GM12878 (cell line): ENCODE measurements around the gene SLC39A5. TPM values are rescaled to one million over a fixed set of nuclear protein-coding genes. Genes with fewer than 3 reads are reported as not detected.
"Not testable (repeated sequence)": the region's sequence is repeated elsewhere in the genome, so short reads cannot be mapped to it uniquely, and the experiment has no call there.

ENCODE experiments used
- ATAC-seq: fragments of 200-7000 bp; cut with Tn5 transposase; 3 replicates; pipeline ENCODE4 v1.9.1; 2020; ENCODE audit warnings: mild to moderate bottlenecking, moderate library complexity
- BruUV-seq: library from RNA; stranded (reverse); fragments of 400-500 nt; replicated peaks from 2 replicates; lab custom pipeline; 2021; lab: Mats Ljungman, UMichigan
- CTCF ChIA-PET: fragments of 300-600 bp; sonication (Branson Sonifier 250); formaldehyde crosslinking; extraction: SDS; loops from one replicate; lab custom pipeline; 2021; ENCODE audit warnings: inconsistent platforms; lab: Yijun Ruan, JAX
- POLR2A ChIA-PET: fragments of 350-600 bp; formaldehyde crosslinking; extraction: SDS; loops from one replicate; lab custom pipeline; 2021; ENCODE audit warnings: inconsistent platforms; lab: Charles Lee
- RAD21 ChIA-PET: fragments of 300-600 bp; sonication (Branson Sonifier 250); formaldehyde crosslinking; loops from one replicate; lab custom pipeline; 2023; ENCODE audit warnings: antibody characterized with exemption; ENCODE audit not compliant: unreplicated experiment; lab: Charles Lee
- SMC1A ChIA-PET: fragments of 300-600 bp; sonication (Branson Sonifier 250); formaldehyde crosslinking; loops from one replicate; lab custom pipeline; 2023; ENCODE audit not compliant: unreplicated experiment, uncharacterized antibody; lab: Charles Lee
- DNase-seq: peaks from one replicate; pipeline ENCODE4 v3.0.0-alpha.2; 2011; ENCODE audit warnings: low read depth, low spot score
- FAIRE-seq: peaks from 3 replicates; lab custom pipeline; 2011; peaks lifted over from hg19 to GRCh38; lab: Jason Lieb, UNC
- H2AFZ ChIP-seq: 2 replicates; pipeline ENCODE4 v1.6.0; 2011; ENCODE audit warnings: low read depth, low read length, control low read depth; ENCODE audit not compliant: control insufficient read depth
- H3K27ac ChIP-seq: 2 replicates; pipeline ENCODE4 v1.5.1; 2011; ENCODE audit warnings: control low read depth; ENCODE audit not compliant: control insufficient read depth, insufficient read depth
- H3K27me3 ChIP-seq, 2 experiments: replicated peaks in 1 of 2; 2 replicates each; pipeline versions ENCODE4 v1.6.0 to v1.6.1; 2011; ENCODE audit warnings: low read length in 1 of 2; ENCODE audit not compliant: control insufficient read depth in 2 of 2, insufficient read depth in 2 of 2
- H3K36me3 ChIP-seq, 2 experiments: 2 replicates each; pipeline ENCODE4 v1.5.1; 2011; ENCODE audit warnings: low read length in 1 of 2; ENCODE audit not compliant: control insufficient read depth in 2 of 2, insufficient read depth in 2 of 2
- H3K4me1 ChIP-seq: 2 replicates; pipeline ENCODE4 v1.6.1; 2011; ENCODE audit warnings: mild to moderate bottlenecking, low read length, moderate library complexity, mixed read lengths; ENCODE audit not compliant: control insufficient read depth, insufficient read depth
- H3K4me2 ChIP-seq: 2 replicates; pipeline ENCODE4 v1.6.0; 2011; ENCODE audit warnings: control low read depth; ENCODE audit not compliant: control insufficient read depth, insufficient read depth
- H3K4me3 ChIP-seq: fragments of 200-600 bp; sonication (generic); 2 replicates; pipeline ENCODE4 v1.5.1; 2016
- H3K79me2 ChIP-seq: 2 replicates; pipeline ENCODE4 v1.6.0; 2011; ENCODE audit warnings: low read length; ENCODE audit not compliant: control insufficient read depth, insufficient read depth
- H3K9ac ChIP-seq: 2 replicates; pipeline ENCODE4 v1.8.0; 2011; ENCODE audit warnings: low read length, control low read depth, mixed read lengths; ENCODE audit not compliant: control insufficient read depth, insufficient read depth
- H3K9me3 ChIP-seq: replicated peaks from 3 replicates; pipeline ENCODE4 v1.5.1; 2011; ENCODE audit warnings: mild to moderate bottlenecking, low read length; ENCODE audit not compliant: control insufficient read depth, insufficient read depth
- H4K20me1 ChIP-seq: 2 replicates; pipeline ENCODE4 v1.6.0; 2011; ENCODE audit not compliant: control insufficient read depth, insufficient read depth
- BCL11A ChIP-seq: IDR thresholded peaks from 2 replicates; pipeline ENCODE4 v1.6.1; 2011; ENCODE audit warnings: low read depth, low read length
- EZH2 ChIP-seq: IDR thresholded peaks from 2 replicates; pipeline ENCODE4 v1.6.1; 2012; ENCODE audit warnings: low read depth, mild to moderate bottlenecking, control low read depth, inconsistent platforms, low read length, borderline replicate concordance; ENCODE audit not compliant: control insufficient read depth
- IKZF1 ChIP-seq: fragments of 450-650 bp; conservative IDR thresholded peaks from 2 replicates; pipeline ENCODE4 v1.6.1; 2017; ENCODE audit warnings: antibody characterized with exemption, mild to moderate bottlenecking
- RFX5 ChIP-seq: IDR thresholded peaks from 2 replicates; pipeline ENCODE4 v1.6.1; 2011; ENCODE audit warnings: low read depth, low read length, improper control_type of control experiment
- SMAD5 ChIP-seq: IDR thresholded peaks from 2 replicates; pipeline ENCODE4 v1.6.1; 2016; ENCODE audit warnings: antibody characterized with exemption, low read depth
- SUZ12 ChIP-seq: fragments of 200-600 bp; sonication (generic); IDR thresholded peaks from one replicate; pipeline ENCODE4 v1.6.1; 2018; ENCODE audit warnings: antibody characterized with exemption, mild to moderate bottlenecking; ENCODE audit not compliant: unreplicated experiment
- TCF7 ChIP-seq: IDR thresholded peaks from 2 replicates; pipeline ENCODE4 v1.6.1; 2014; ENCODE audit warnings: antibody characterized with exemption, borderline replicate concordance
- WGBS: methylation state at CpG from one replicate; pipeline ENCODE4 v1.1.6; 2016; ENCODE audit warnings: low lambda C conversion rate; ENCODE audit not compliant: insufficient replicate concordance, insufficient coverage; ENCODE audit errors: missing lambda C conversion rate; 5-methylcytosine and 5-hydroxymethylcytosine counted together
- in situ Hi-C: fragments of 300-500 bp; cut with MboI; formaldehyde crosslinking; loops from 9 replicates; pipeline ENCODE4 v1.14.3; 2018; ENCODE audit warnings: mixed read lengths
- intact Hi-C: fragments of 100-400 bp; cut with micrococcal nuclease; formaldehyde crosslinking; loops from one replicate; pipeline ENCODE4 v1.14.2; 2022; ENCODE audit not compliant: unreplicated experiment
- polyA plus RNA-seq, 11 experiments: library from polyadenylated mRNA; depleted of rRNA in 4 of 11; unstranded in 6 of 11; stranded (reverse) in 5 of 11; fragments of >200 nt; fragmentation: Nextera tagmentation in 4 of 11; fragmentation: Illumina TruSeq in 1 of 11; extraction: Ambion mirVana in 4 of 11; extraction: Trizol in 1 of 11; gene quantifications; 1 replicate in 1 of 11; 2 replicates in 10 of 11; pipeline versions ENCODE4 v1.2.1 to v1.2.3, GENCODE V29; 2011 to 2016; ENCODE audit warnings: inconsistent platforms in 2 of 11, missing spikeins in 2 of 11, low read depth in 1 of 11
- total RNA-seq, 4 experiments: library from RNA; depleted of rRNA in 3 of 4; stranded (reverse); fragments of >200 nt in 3 of 4; fragmentation: Illumina TruSeq in 1 of 4; extraction: Trizol in 1 of 4; gene quantifications; 2 replicates each; pipeline versions ENCODE4 v1.2.1 to v1.2.3, GENCODE V29; 2013 to 2021

SLC39A5 gene
- total and polyA plus RNA-seq, 10 of the 15 experiments (the other 5 are each of a cell fraction or from before 2014, with no cell fraction given): 0.15 to 0.56 (median 0.15) TPM; not detected in 7

GRCh38 chr12:56282579-56282978 is 52.7 kb downstream of the SLC39A5 start:
- intact Hi-C loops: no loop called here
- SMC1A ChIA-PET: interaction anchor here (0.6 to 0.9 kb wide), 2 partner anchors 13 to 126 kb away, joined by 3 to 4 read pairs; no protein-coding TSS in a partner anchor
- POLR2A ChIA-PET: no interaction called here

GRCh38 chr12:56284263-56284662 is 54.4 kb downstream of the SLC39A5 start:
- H3K79me2 ChIP-seq, H3K4me3 ChIP-seq, H3K9me3 ChIP-seq, DNase-seq, intact Hi-C loops, H3K27me3 ChIP-seq, H3K27ac ChIP-seq, FAIRE-seq, H3K4me2 ChIP-seq, in situ Hi-C loops, H2AFZ ChIP-seq, H4K20me1 ChIP-seq, H3K9ac ChIP-seq, BruUV-seq, ATAC-seq, H3K4me1 ChIP-seq: not testable (repeated sequence)
- CTCF ChIA-PET: interaction anchor here (0.6 kb wide), 1 partner anchor 1302 kb away, joined by 4 read pairs; no protein-coding TSS in a partner anchor
- H3K36me3 ChIP-seq: peaks cover 7 to 24% of the 10 kb centered on the region in 2 experiments
- WGBS: 67% methylated on average over 3 of the region's 5 CpGs
- SMC1A ChIA-PET: interaction anchor here (0.6 to 1.5 kb wide), 3 partner anchors 15 to 1414 kb away, joined by 3 to 6 read pairs (median 4); no protein-coding TSS in a partner anchor
- RAD21 ChIA-PET: interaction anchor here (1.6 kb wide), 1 partner anchor 179 kb away, joined by 4 read pairs; no protein-coding TSS in a partner anchor
- POLR2A ChIA-PET: interaction anchor here (0.7 to 1.4 kb wide), 2 partner anchors 14 to 18 kb away, joined by 3 to 4 read pairs; no protein-coding TSS in a partner anchor

More at GRCh38 chr12:56282579-56282978, 52.7 kb downstream of the SLC39A5 start:
- H3K27ac ChIP-seq: no peak overlapping the region
- TF ChIP-seq BCL11A (no peak), SUZ12 (no peak), IKZF1 (no peak), EZH2 (no peak), TCF7 (no peak), SMAD5 (no peak), RFX5 (no peak)
- H3K4me2 ChIP-seq: no peak overlapping the region
- ATAC-seq (no peak), FAIRE-seq (peak; percentile 52), DNase-seq (no peak)
- CTCF ChIA-PET: no interaction called here
- RAD21 ChIA-PET: no interaction called here
- no peaks in the 10 kb centered on the region for H4K20me1 ChIP-seq
- no peak overlapping the region for H3K9ac ChIP-seq
- H2AFZ ChIP-seq: no peak overlapping the region
- no peaks in the 10 kb centered on the region for H3K27me3 ChIP-seq
- H3K9me3 ChIP-seq: no peaks in the 10 kb centered on the region
- H3K4me1 ChIP-seq: no peaks in the 10 kb centered on the region
- in situ Hi-C loops: no loop called here
- WGBS: 95% methylated on average over 2 of the region's 2 CpGs
- BruUV-seq: no TSS peak
- H3K36me3 ChIP-seq: peaks cover 6 to 29% of the 10 kb centered on the region in 2 experiments
- H3K4me3 ChIP-seq: no peak overlapping the region
- H3K79me2 ChIP-seq: no peaks in the 10 kb centered on the region; the same call in 1 of the 2 replicates
